GM12875 (cell line): Measurements from ENCODE around the gene HK1.
"Not testable (repeated sequence)": the region's sequence is repeated elsewhere in the genome, so short reads cannot be mapped to it uniquely, and the experiment has no call there.

ENCODE experiments used
- H3K4me3 ChIP-seq: one replicate; pipeline ENCODE4 v1.5.1; 2011; ENCODE audit warnings: low read depth, low read length, control low read depth
- TF ChIP-seq, protein P1 (sequence below): IDR thresholded peaks from 2 replicates; pipeline ENCODE4 v1.5.1; 2011; ENCODE audit warnings: low read depth, mild to moderate bottlenecking, control low read depth, inconsistent platforms, low read length, moderate library complexity, borderline replicate concordance; ENCODE audit not compliant: insufficient read depth

Gene HK1

DNA sequence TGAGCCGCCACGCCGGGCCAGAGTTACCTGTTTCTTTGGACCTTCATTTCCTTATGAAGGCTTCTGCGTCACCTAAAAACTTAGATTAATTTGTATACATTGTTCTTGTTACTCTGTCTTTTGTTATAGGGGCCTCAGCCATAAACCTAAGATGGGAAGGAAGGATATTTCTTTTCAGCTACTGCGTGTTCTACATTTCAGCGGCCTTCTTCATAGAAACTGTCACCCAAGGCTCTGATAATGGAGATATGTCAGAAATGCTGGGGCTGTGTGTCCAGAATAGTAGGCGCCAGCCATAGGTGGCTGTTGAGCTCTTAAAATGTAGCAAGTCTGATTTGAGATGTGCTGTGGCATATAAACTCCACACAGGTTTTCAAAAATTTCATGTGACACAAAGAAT, 52.9 kb downstream of the HK1 start:
- TF ChIP-seq, protein P1, sequence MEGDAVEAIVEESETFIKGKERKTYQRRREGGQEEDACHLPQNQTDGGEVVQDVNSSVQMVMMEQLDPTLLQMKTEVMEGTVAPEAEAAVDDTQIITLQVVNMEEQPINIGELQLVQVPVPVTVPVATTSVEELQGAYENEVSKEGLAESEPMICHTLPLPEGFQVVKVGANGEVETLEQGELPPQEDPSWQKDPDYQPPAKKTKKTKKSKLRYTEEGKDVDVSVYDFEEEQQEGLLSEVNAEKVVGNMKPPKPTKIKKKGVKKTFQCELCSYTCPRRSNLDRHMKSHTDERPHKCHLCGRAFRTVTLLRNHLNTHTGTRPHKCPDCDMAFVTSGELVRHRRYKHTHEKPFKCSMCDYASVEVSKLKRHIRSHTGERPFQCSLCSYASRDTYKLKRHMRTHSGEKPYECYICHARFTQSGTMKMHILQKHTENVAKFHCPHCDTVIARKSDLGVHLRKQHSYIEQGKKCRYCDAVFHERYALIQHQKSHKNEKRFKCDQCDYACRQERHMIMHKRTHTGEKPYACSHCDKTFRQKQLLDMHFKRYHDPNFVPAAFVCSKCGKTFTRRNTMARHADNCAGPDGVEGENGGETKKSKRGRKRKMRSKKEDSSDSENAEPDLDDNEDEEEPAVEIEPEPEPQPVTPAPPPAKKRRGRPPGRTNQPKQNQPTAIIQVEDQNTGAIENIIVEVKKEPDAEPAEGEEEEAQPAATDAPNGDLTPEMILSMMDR = no peak

DNA sequence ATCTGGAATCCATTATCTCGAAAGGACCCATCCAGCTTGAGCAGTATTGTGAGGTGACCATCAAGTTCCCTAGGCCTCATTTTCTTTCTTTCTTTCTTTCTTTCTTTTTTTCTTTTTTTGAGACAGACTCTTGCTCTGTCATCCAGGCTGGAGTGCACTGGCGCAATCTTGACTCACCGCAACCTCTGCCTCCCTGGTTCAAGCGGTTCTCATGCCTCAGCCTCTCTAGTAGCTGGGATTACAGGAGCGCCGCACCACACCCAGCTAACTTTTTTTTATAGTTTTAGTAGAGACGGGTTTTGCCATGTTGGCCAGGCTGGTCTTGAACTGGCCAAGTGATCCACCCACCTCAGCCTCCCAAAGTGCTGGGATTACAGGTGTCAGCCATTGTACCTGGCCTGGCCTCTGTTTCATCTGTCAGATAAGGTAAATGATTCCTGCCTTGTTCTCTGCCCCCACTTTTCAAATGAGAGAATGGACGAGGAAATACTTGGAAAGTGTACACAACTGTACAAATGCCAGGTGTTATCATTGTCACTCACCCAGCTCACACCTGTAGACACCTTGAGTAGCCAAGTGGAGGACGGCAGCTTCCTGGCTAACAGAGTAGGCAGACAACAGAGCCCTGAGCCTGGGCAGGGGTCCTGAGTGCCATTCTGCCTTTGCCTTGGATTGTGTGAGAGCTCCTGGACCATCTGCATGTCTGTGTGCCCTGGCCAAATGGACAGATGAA, 54.1 kb downstream of the HK1 start:
- TF ChIP-seq, protein P1 = no peak
- no peak overlapping the region for H3K4me3 ChIP-seq

More for the DNA sequence above, 52.9 kb downstream of the HK1 start:
- no peak overlapping the region for H3K4me3 ChIP-seq

DNA sequence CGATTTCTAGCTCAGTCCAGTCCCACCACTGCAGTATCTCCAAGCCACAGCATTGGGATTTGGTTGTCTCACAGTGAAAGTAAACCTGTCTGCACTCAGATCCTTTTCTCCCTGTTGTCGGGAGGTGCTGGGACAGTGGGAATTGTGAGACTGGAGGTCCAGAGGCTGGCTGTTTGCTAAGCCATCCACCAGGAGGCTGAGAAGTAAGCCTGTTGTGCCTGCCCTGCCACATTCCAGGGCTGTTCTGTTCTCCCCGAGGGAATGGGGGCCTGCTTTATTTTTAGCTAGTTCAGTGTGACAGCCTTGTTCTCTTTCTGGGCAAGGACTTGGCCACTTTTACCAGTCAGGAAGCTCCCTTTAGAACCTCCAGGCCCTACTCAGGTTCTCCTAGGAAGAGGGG, 54.9 kb downstream of the HK1 start:
- H3K4me3 ChIP-seq = no peak overlapping the region
- TF ChIP-seq, protein P1 = no peak

DNA sequence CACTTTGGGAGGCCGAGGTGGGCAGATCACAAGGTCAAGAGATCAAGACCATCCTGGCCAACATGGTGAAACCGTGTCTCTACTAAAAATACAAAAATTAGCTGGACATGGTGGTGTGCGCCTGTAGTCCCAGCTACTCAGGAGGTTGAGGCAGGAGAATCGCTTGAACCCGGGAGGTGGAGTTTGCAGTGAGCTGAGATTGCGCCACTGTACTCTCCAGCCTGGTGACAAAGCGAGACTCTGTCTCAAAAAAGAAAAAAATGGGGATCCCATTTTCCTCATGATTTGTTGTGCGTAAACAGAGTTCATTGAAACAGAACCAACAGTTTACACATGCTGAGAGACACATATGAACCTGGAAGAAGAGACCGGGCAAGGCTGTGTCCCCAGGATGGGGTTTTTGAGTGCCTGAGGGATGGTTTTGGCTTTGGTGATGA, 55.6 kb downstream of the HK1 start:
- not testable (repeated sequence) for H3K4me3 ChIP-seq

DNA sequence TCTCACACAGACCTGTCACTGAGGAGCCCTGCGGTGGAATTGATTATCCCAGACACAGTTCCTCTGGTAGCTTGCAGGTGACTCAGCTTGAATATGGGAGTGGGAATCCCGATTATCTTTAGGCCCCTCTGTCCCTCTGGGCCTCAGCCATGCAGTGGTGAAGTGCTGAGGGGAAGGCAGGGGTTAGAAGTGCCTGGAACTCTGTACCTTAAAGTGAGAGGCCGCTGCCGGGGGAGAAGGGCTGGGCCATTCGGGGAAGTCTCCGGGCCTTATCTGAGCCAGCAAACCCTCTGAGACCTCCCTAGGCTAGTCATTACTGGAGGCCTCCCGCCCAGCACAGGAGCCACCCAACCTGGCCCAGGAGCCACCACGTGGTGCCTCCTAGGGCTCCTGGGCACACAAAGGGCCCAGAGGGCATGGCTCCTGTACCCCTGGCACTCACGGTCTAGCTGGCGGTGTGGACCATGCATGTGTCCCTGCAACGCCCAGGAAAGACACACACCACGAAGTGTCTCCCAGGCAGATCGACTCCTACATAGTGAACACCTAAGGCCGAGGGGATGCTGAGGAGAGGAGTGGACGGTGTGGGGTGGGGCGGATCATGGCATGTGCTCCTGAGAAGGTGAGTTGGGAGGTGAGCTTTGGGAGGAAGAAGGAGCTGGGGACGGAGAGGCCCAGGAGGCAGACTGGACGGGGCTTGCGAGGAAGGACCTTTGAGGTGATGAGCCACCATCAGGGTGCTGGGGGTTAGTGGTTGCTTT, 56.2 kb downstream of the HK1 start:
- H3K4me3 ChIP-seq = peak overlapping the region; percentile 32
- TF ChIP-seq, protein P1 = no peak

DNA sequence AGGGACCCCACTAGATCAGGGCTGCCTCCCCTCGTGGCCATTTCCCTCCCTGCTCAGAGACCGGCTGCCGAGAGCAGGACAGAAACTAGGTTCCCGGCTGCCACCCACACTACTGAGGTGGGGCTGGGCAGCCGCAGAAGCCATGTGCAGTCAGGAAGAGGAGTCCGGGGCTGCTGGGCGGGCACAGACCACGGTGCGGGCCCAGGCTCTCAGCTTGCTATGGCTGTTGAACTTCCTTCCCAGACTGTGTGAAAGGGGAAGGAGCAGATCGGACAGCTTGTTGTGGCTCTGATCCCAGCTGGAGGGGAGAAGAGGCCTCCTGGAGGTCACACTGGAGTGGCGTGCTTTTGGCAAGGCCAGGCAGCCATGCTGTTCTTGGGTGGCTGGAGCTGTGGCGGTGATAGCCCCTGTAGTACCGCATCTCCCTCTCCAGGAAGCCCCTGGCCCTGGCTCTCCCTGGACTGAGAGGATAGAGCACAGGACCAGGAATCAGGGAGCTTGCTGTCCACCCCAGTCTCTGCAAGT, 56.8 kb downstream of the HK1 start:
- H3K4me3 ChIP-seq = peak overlapping the region; percentile 32
- TF ChIP-seq, protein P1 = no peak

DNA sequence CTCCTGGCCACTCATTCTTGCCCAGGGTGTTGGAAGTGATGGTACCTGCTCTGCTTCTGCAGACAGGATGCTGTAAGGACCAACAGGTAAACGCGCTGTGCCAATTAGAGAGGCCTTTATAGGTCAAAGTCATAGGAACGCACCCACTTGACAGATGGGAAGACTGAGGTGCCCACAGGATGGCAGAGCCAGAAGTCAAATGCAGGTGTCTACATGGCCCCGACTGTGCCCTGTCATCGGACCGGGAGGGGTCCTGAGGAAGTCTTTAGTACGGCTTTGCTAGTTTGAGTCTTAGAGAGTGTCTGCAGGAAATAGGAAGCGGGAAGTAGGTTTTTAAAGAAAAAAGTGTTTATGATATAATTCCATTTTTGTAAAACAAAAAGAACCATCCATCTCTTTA, 57.3 kb downstream of the HK1 start:
- H3K4me3 ChIP-seq = no peak overlapping the region

More for the DNA sequence above, 57.3 kb downstream of the HK1 start:
- TF ChIP-seq, protein P1 = no peak
